ENCODE results near the gene OR4B1.

- TF ChIP-seq CTCF (IDR thresholded peaks at IDR 0.05): no peak
- no peak for TF ChIP-seq POLR2A (IDR thresholded peaks at IDR 0.05)
- TF ChIP-seq EP300 (IDR thresholded peaks at IDR 0.05): no peak
- no peak for TF ChIP-seq POLR2AphosphoS5 (IDR thresholded peaks at IDR 0.05)
These were observed 32.3 kb downstream of the OR4B1 start for GRCh38 chr11:48248902-48249301.

Data from upper lobe of left lung (tissue), 4 donors.